HCT116 (cell line): Measurements from ENCODE around the gene TBX15. TPM values are rescaled to one million over a fixed set of nuclear protein-coding genes. Genes with fewer than 3 reads are reported as not detected.

Experiments
- ATAC-seq: fragments of 200-7000 bp; cut with Tn5 transposase; 2 replicates; pipeline ENCODE4 v1.9.1; 2020; ENCODE audit warnings: mild to moderate bottlenecking, moderate library complexity
- BruUV-seq: library from RNA; stranded (reverse); fragments of 400-500 nt; replicated peaks from 2 replicates; lab custom pipeline; 2021; lab: Mats Ljungman, UMichigan
- CTCF ChIA-PET: fragments of 300-600 bp; sonication (Branson Sonifier 250); formaldehyde crosslinking; loops from one replicate; lab custom pipeline; 2021; ENCODE audit warnings: antibody characterized with exemption; lab: Charles Lee
- POLR2A ChIA-PET: fragments of 300-600, 350-600 bp; sonication (Branson Sonifier 250); formaldehyde crosslinking; loops from one replicate; lab custom pipeline; 2021; ENCODE audit warnings: antibody characterized with exemption; lab: Charles Lee
- RAD21 ChIA-PET, 2 experiments: fragments of 300-600 bp; sonication (Branson Sonifier 250); formaldehyde crosslinking; loops; one replicate each; lab custom pipeline; 2023; ENCODE audit warnings: low total read pairs in 2 of 2; ENCODE audit not compliant: uncharacterized antibody in 2 of 2, unreplicated experiment in 2 of 2, low non-redundant PET in 1 of 2; lab: Charles Lee
- DNase-seq: peaks from one replicate; pipeline ENCODE4 v3.0.0-alpha.2; 2010; ENCODE audit warnings: low read depth, low spot score
- H2AFZ ChIP-seq: fragments of 200-600 bp; shearing (Covaris generic), sonication (generic); 2 replicates; pipeline ENCODE4 v1.6.1; 2017; ENCODE audit warnings: low read depth, mixed run types, mixed read lengths, antibody characterized with exemption, low read length; ENCODE audit not compliant: poor library complexity, severe bottlenecking
- H3K27ac ChIP-seq: 2 replicates; pipeline ENCODE4 v1.5.1; 2012; ENCODE audit warnings: low read depth, low read length
- H3K27me3 ChIP-seq: fragments of 200-600 bp; sonication (generic); 2 replicates; pipeline ENCODE4 v1.6.1; 2016; ENCODE audit warnings: mixed run types, low read length, mixed read lengths; ENCODE audit not compliant: insufficient read depth
- H3K36me3 ChIP-seq, 2 experiments: fragments of 200-500 bp in 1 of 2; fragments of 200-600 bp in 1 of 2; sonication (Bioruptor generic) in 1 of 2; sonication (generic) in 1 of 2; 2 replicates each; pipeline versions ENCODE4 v1.5.1 to v1.6.1; 2014 to 2016; ENCODE audit warnings: low read length in 2 of 2, inconsistent platforms in 1 of 2, mixed read lengths in 1 of 2, mixed run types in 1 of 2; ENCODE audit not compliant: insufficient read depth in 2 of 2, control insufficient read depth in 1 of 2
- H3K4me1 ChIP-seq, 2 experiments: fragments of 200-600 bp in 1 of 2; sonication (generic) in 1 of 2; 2 replicates each; pipeline versions ENCODE4 v1.5.1 to v1.6.1; 2012 to 2017; ENCODE audit warnings: low read length in 2 of 2, inconsistent platforms in 1 of 2, mild to moderate bottlenecking in 1 of 2, mixed read lengths in 1 of 2, mixed run types in 1 of 2, moderate library complexity in 1 of 2; ENCODE audit not compliant: insufficient read depth in 2 of 2, control insufficient read depth in 1 of 2
- H3K4me2 ChIP-seq: fragments of 200-600 bp; sonication (generic); 2 replicates; pipeline ENCODE4 v1.6.1; 2017; ENCODE audit warnings: mixed run types, low read length, mixed read lengths
- H3K4me3 ChIP-seq, 2 experiments: fragments of 200-600 bp in 1 of 2; sonication (generic) in 1 of 2; replicated peaks in 1 of 2; 2 replicates each; pipeline ENCODE4 v1.5.1; 2011 to 2016; ENCODE audit warnings: low read length in 2 of 2, control low read depth in 1 of 2, low read depth in 1 of 2, mild to moderate bottlenecking in 1 of 2, mixed read lengths in 1 of 2, mixed run types in 1 of 2
- H3K79me2 ChIP-seq: fragments of 200-600 bp; sonication (generic); 2 replicates; pipeline ENCODE4 v1.6.1; 2017; ENCODE audit warnings: mild to moderate bottlenecking, mixed run types, low read length, moderate library complexity, mixed read lengths; ENCODE audit not compliant: insufficient read depth
- H3K9ac ChIP-seq: fragments of 200-600 bp; sonication (generic); 2 replicates; pipeline ENCODE4 v1.6.1; 2016; ENCODE audit warnings: low read length, mixed read lengths
- H3K9me2 ChIP-seq: fragments of 200-600 bp; sonication (generic), shearing (Covaris generic); 2 replicates; pipeline ENCODE4 v1.6.1; 2017; ENCODE audit warnings: mixed run types, mild to moderate bottlenecking, moderate library complexity; ENCODE audit not compliant: insufficient read depth
- H3K9me3 ChIP-seq, 2 experiments: fragments of 200-500 bp in 1 of 2; fragments of 200-600 bp in 1 of 2; sonication (Bioruptor generic) in 1 of 2; sonication (generic) in 1 of 2; 2 replicates each; pipeline ENCODE4 v1.6.1; 2014 to 2017; ENCODE audit warnings: low read length in 2 of 2, mixed read lengths in 2 of 2, inconsistent platforms in 1 of 2, low read depth in 1 of 2, mild to moderate bottlenecking in 1 of 2, mixed run types in 1 of 2, moderate library complexity in 1 of 2; ENCODE audit not compliant: control insufficient read depth in 1 of 2, insufficient read depth in 1 of 2
- H4K20me1 ChIP-seq: fragments of 200-600 bp; sonication (generic), shearing (Covaris generic); 2 replicates; pipeline ENCODE4 v1.6.1; 2017; ENCODE audit warnings: mixed run types, mild to moderate bottlenecking, moderate library complexity; ENCODE audit not compliant: insufficient read depth
- ATF3 ChIP-seq: IDR thresholded peaks from 2 replicates; pipeline ENCODE4 v1.6.1; 2012
- CBX3 ChIP-seq: IDR thresholded peaks from 2 replicates; pipeline ENCODE4 v1.6.1; 2012; ENCODE audit warnings: low read depth
- EZH2phosphoT487 ChIP-seq: fragments of 200-600 bp; IDR thresholded peaks from 2 replicates; pipeline ENCODE4 v1.6.1; 2018; ENCODE audit warnings: antibody characterized with exemption, borderline replicate concordance
- FOSL1 ChIP-seq: IDR thresholded peaks from 2 replicates; pipeline ENCODE4 v1.6.1; 2012; ENCODE audit warnings: low read depth
- JUND ChIP-seq: IDR thresholded peaks from 2 replicates; pipeline ENCODE4 v1.6.1; 2012
- POLR2A ChIP-seq: IDR thresholded peaks from 2 replicates; pipeline ENCODE4 v1.7.0; 2011; ENCODE audit warnings: borderline replicate concordance; ENCODE audit not compliant: insufficient read depth, insufficient read length; ENCODE audit errors: extremely low read depth
- REST ChIP-seq: IDR thresholded peaks from 2 replicates; pipeline ENCODE4 v1.6.1; 2012; ENCODE audit warnings: low read depth
- SIN3A ChIP-seq: IDR thresholded peaks from 2 replicates; pipeline ENCODE4 v1.6.1; 2012; ENCODE audit warnings: low read depth
- SRF ChIP-seq: IDR thresholded peaks from 2 replicates; pipeline ENCODE4 v1.6.1; 2012; ENCODE audit warnings: low read depth
- TCF7L2 ChIP-seq: IDR thresholded peaks from 2 replicates; pipeline ENCODE4 v1.7.0; 2011; ENCODE audit warnings: borderline replicate concordance, inconsistent platforms; ENCODE audit not compliant: insufficient read depth, insufficient read length; ENCODE audit errors: extremely low read depth
- ZNF274 ChIP-seq: fragments of 200-500 bp; sonication (Bioruptor generic); IDR thresholded peaks from 2 replicates; pipeline ENCODE4 v1.6.1; 2014; ENCODE audit warnings: mild to moderate bottlenecking, low read depth, low read length, inconsistent platforms
- intact Hi-C: fragments of 100-400 bp; cut with micrococcal nuclease; formaldehyde crosslinking; loops from 2 replicates; pipeline ENCODE4 v1.10.0; 2022
- total RNA-seq: library from RNA; stranded (reverse); gene quantifications from one replicate; pipeline ENCODE4 v1.2.1, GENCODE V29; 2021; ENCODE audit not compliant: unreplicated experiment

TBX15 gene
- total RNA-seq, 1 experiment from 2014 or later: not detected

GRCh38 chr1:118970451-118970850, 17.7 kb downstream of the TBX15 start:
- peaks cover 38% of the 10 kb centered on the region for H3K27me3 ChIP-seq
- no TSS peak for BruUV-seq
- RAD21 ChIA-PET: no interaction called here
- H3K4me2 ChIP-seq: no peak overlapping the region
- H3K9me2 ChIP-seq: no peaks in the 10 kb centered on the region
- no peak overlapping the region for H3K27ac ChIP-seq
- DNase-seq (no peak), ATAC-seq (no peak)
- no peaks in the 10 kb centered on the region for H3K79me2 ChIP-seq
- POLR2A ChIA-PET: no interaction called here
- CTCF ChIA-PET: no interaction called here
- intact Hi-C loops: no loop called here
- H4K20me1 ChIP-seq: no peaks in the 10 kb centered on the region
- H3K36me3 ChIP-seq: no peaks in the 10 kb centered on the region
- H3K9me3 ChIP-seq: no peaks in the 10 kb centered on the region
- H2AFZ ChIP-seq: no peak overlapping the region
- no peak for TF ChIP-seq FOSL1
- TF ChIP-seq SRF: no peak
- TF ChIP-seq ATF3: no peak
- no peak for TF ChIP-seq SIN3A
- TF ChIP-seq TCF7L2: no peak
- no peak for TF ChIP-seq CBX3
- no peak for TF ChIP-seq REST
- TF ChIP-seq JUND: no peak
- TF ChIP-seq EZH2phosphoT487: no peak
- TF ChIP-seq ZNF274: no peak
- TF ChIP-seq POLR2A: no peak
- no peak overlapping the region for H3K9ac ChIP-seq
- no peaks in the 10 kb centered on the region for H3K4me1 ChIP-seq
- H3K4me3 ChIP-seq: no peak overlapping the region
